Muscle of back (tissue), 11 donors: ENCODE data around the gene CSNK1E. TPM values are rescaled to one million over a fixed set of nuclear protein-coding genes. Genes with fewer than 3 reads are reported as not detected.
A peak's percentile ranks its signal among the peaks of the same experiment; 100 is the strongest.

Experiments
- DNase-seq, 3 donors: peaks; one replicate each; pipeline versions ENCODE4 v3.0.0 to v3.0.0-alpha.2; 2013
- polyA plus RNA-seq, 10 donors: library from polyadenylated mRNA; unstranded; fragments of 120-200 nt; gene quantifications; one replicate each; pipeline ENCODE4 v1.2.1, GENCODE V29; 2013; ENCODE audit not compliant: insufficient read length in 10 of 10

The CSNK1E gene
- polyA plus RNA-seq, 10 donors = 91.7 to 155 (median 105) TPM

DNA sequence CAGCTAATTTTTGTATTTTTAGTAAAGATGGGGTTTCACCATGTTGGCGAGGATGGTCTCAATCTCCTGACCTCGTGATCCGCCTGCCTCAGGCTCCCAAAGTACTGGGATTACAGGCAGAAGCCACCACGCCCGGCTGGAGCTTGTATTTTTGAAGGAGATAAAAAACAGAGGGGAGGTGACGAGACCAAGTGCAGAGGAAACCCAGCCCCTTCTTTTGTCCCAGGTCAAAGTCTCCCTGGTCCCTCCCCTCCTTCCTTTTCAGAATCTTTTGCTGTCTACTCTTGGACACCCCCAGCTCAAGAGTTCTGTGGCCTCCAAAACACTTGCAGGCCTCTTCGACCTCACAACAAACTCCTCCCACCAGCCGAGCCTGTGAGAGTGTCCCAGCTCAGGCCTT lies 32.2 kb downstream of the CSNK1E start:
- DNase-seq = no peak

DNA sequence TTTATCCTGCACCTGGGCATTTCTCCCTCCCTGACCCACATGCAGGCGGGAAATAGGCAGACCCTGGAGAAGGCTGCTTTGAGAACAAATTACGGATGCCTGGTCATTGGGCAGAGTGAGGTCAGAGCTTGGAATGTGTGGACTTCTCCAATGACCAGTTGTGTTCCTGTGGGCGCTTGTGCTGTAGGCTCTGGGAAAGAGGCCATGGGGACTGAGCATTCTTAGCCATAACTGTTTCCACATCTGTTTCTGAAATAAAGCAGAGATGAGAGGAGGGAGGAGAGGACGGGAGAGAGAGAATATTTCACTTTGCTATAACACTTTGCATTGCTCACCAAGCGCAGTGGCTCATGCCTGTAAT lies 33.2 kb downstream of the CSNK1E start:
- DNase-seq = peak in 1 of 3 donors; percentile 79

DNA sequence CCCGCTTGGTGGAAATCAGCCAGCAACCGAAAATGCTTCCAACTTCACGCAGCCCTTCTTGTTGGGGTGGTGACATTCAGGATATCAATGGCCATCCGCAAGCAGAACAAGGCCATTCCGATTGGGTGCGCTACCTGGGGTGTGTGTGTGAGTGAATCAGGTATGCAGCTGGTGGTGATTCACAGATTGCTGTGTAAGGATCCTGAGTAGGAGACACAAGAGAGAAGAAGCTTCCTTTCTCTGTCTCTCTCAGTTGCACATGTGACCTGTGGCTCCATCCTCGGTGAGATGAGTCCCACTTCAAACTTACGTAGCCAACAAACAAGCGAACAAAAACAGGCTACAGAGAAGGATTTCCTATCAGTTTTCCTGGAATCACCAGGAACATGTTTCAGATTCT lies 34.8 kb downstream of the CSNK1E start:
- DNase-seq = no peak

DNA sequence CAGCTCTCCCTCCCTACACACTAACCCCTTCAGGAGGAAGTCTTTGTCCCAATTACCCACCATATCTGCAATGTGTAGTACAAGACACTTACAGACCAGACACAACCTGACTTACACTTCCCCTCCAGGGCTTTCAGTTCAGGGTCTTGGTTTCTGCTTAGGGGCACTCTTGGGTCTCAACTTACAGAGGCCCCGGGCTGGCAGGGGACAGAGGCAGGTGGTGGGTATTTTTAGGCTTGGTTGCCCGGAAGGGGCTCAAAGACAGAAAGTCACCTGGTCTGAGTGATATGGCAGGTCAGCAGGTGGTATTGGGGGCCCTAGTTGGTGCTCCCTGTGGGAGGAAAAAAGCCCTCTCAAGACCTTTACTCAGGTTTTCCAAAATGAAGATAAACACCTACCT lies 41.1 kb downstream of the CSNK1E start:
- peak in 1 of 3 donors; percentile 34 for DNase-seq

DNA sequence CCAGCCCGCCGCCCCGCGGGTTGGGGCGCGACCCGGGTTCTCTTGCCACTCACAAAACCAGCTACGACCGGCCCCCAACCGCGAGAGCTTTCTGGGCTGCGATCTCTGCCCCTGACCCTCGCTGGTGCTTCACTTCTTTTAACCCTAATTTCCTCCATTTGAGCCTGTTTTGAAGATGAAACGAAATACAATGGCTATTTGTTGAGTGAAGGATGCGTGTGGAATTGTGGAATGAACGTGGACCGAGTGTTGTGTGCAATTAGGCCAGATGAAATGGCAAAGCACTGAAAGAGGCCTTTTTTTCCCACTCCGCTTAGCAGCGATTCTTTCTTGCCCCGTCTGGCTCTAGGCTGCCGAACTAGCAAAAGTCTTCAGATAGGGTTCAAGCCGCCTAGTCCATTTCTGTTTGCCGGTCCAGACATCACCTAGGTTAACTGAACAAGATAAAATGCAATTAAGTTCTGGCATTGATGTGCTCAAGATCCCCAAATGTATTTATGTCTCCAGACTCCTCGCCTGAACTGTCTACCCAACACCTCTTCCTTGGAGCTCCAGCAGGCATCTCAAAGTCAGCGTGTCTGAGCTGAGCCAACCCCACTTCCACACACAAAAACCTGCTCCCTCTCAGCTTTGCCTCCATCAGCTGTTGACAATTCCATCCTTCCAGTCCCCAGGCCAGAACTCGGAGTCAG lies 44.0 kb downstream of the CSNK1E start:
- no peak for DNase-seq

DNA sequence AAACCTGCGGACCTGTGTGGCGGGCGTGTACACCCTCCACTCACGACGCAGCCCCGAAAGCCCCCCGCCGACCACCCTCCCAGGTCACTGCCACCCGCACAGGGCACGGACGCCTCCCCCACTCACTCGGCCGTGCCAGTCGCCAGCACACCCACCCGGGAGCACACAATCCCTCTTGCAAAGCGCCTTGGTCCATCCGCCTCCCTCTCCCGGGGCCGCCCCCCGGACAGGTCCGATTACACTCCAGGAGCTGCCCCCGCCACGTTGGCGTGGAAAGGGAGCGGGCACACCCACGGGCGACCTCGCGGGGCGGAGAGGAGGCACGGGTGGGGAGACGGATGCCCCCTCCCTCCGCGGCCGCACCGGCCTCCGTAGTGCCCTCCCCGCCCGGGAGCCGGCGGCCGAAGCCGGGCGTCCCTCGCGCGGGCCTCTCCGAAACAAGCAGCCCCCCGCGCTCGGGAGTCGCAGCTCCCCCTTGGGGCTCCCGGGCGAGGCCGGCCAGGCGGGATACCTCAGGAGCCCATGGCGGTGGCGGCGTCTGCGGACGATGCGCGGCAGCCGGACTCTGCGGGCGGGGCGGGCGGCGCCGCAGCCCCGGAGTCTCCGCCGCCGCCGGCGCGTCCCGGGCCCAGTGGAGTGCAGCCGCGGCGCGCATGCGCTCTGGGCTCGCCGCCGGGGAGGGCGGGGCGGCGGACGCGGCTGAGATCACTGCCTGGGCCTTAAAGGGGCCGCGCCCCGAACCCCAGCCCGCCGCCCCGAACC lies 44.7 kb downstream of the CSNK1E start, which contains the start of gene TMEM184B:
TMEM184B (minus strand) TSS at position 638 of the 762 bp plus-strand sequence. CDS start 25,049 bp downstream, outside the sequence.
- DNase-seq = peak; percentile 80 to 94 (median 91)

DNA sequence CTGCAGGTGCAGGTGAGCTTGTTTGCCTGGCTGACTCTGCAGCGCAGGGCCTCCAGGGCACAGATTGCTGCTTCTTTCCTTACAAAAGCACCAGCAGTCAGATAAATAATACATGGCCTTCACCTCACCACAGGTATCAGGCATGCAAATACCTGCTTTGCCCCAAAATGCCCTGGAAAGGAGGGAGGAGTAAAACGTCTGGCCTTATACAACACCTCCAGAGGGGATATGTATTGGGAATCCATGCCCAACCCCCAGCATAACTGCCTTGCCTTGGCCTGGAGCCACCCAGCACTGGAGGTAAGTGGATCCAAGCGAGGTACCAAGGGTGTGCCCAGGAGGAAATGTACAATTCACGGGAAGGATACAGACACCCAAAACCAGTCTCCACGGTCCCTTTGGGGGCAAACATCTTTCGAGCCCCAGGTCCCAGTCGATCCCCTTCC lies 45.3 kb downstream of the CSNK1E start:
- peak in 1 of 3 donors; percentile 39 for DNase-seq

DNA sequence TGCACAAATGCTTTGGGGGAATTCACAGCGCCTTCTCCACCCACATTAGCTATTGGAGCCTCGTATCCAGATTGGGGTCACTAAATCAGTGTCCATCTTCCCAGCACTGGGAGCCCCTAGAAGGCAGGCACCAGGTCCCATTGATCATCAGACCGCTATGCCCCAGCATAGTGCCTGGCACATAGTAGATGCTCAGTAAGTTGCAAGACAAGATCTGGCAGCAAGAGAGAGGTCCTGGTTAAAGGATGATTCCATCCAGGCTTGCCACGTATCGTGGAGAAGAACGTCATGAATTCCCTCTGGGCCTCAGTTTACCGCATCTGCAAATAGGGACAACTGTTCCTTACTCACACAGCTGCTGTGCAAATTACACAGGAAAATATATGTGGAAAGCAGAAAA lies 46.1 kb downstream of the CSNK1E start:
- DNase-seq = no peak

DNA sequence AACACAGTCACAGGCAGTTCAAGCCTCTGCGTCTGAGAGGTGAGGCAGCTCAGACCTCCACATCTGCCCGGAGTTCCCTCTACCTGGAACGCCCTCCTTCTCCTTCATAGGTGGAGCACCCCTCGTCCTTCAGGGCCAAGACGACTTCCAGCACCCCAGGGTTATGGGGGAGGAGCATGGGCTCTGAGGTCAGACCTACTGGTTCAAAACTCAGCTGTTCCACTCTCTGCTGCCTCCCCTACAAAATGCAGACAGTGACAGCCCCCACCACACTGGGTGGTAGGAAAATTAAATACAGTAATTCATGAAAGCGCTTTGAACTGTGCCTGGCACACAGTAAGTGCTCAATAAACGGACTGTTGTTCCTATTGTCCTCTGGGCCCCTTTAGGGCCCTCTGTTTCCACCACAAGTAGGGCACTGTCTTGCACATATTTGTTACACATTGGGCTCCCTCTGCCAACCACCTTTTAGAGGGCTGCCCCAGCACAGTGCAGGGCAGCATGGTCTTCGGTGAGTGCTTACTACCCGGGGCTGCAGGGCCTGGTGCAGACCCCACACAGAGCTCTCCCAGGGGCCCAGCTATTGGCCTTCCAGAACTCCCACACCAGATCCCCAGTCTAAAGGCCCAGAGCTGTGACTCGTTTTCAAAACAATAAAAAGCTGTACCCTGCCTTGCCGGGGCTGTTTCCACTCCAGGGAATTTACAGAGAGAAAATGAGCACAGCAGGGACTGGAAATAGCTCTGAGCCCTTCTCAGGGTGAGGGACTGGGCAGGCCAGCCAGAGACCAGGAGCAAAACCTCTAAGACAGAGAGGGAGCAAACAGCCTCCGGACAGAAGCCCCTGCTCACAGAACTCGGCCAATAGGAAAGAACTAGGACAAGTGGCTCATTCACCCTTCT lies 46.9 kb downstream of the CSNK1E start:
- no peak for DNase-seq

DNA sequence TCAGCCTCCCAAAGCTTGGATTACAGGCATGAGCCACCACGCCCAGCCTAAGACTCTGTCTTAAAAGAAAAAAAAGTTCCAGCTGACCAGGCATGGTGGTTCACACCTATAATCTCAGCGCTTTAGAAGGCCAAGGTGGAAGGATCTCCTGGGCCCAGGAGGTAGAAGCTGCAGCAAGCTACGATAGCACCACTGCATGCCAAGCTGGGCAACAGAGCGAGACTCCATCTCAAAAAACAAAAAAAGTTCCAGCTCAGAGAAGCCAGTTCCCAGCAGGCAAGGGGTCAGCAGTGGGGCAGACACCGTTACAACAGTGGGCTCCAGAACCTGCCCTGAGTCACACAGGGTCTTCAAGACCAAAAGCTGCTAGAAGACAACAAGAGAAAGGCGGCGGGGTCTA lies 47.8 kb downstream of the CSNK1E start:
- DNase-seq = no peak

DNA sequence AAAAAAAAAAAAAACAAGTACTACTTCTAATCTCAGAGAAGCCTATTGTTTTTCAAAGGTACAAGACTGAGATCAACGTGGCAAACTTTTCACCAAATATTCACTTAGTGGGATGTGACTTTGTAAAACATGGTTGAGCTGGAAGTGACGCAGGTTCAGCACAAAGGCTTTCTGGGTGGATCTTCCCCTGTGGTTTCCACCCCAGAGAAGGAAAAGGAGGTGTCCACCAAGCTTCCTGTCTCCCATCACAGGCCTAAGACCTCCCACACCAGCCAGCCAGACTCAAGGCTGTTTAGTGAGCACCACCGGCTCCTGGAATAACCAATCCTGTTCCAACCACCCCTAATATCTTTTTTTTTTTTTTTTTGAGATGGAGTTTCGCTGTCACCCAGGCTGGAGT lies 50.1 kb downstream of the CSNK1E start:
- DNase-seq = peak in 1 of 3 donors; percentile 55

DNA sequence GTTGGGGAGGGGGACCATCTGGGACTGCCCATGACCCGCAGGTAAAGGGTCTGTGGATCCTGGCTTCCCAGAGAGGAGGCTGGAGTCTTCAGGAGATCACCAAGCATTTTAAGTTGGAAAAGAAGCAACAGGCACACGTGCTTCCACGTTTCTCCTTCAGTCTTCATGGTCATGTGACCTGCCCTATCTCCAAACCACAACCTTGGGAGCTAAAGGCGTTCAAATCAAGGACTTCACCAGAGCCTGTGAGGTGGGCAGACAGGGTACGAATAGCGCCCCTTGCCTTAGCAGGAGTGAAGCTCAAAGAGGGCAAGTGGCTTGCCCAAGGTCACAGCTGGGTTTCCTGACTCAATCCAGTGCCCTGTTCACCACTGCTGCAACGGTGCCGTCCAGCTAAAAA lies 51.1 kb downstream of the CSNK1E start:
- DNase-seq = no peak

DNA sequence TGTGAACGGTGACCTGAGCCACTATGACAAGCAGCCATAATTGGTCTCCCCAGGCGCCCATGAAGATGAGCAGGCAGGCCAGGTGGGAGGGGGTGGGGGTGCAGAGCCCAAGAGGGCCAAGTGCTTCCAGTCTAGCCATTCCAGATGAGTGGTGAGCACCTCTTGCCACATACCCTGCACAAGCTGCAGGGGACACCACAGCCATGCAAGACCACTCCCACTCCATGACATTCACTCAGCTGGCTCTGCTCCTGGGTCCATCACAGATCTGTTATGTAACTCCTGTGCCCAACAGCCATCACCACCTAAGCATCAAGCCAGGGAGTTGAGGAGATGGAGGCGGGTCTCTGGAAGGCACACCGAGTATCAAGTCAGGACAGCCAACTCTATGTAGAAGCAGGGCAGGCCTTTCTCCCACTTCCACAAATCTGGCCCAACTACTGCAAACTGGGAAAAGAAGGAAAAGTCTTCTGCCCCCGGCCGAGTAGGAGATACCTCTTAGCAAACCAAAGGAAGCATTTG lies 52.9 kb downstream of the CSNK1E start:
- no peak for DNase-seq

DNA sequence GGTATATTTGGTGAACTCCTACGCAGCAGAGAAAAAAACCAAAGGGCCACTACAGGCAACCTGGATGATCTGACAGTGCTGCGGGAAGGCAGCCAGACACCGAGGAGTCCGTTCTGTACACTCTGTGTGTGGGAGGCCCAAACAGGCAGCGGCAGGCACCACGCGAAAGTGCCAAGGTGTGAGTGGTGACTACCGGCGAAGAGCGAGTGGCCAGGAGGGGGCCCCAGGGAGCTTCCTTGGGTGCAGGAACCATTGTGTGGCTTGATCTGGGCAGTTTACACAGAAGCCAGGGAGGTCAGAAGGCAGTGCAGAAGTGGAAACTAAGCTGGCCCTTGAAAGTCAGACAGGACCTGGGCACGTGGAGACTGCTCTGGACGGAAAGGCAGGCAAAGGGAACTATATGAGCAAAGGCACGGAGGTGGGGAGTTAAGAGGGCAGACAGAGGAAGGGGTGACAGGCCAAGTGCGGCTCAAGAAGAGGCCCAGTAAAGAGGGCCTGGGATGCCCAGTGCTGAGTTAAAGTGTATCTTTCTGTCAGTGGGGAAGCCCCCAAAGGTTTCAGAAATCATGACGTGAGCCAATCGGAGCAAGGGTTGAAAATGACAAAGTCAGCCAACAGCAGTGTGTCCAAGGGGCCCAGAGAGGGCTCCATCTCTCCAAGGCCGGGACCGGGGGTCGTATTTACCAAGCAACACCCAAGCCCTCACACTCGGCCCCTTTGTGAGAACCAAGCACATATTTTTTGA lies 55.0 kb downstream of the CSNK1E start:
- peak in 1 of 3 donors; percentile 35 for DNase-seq

DNA sequence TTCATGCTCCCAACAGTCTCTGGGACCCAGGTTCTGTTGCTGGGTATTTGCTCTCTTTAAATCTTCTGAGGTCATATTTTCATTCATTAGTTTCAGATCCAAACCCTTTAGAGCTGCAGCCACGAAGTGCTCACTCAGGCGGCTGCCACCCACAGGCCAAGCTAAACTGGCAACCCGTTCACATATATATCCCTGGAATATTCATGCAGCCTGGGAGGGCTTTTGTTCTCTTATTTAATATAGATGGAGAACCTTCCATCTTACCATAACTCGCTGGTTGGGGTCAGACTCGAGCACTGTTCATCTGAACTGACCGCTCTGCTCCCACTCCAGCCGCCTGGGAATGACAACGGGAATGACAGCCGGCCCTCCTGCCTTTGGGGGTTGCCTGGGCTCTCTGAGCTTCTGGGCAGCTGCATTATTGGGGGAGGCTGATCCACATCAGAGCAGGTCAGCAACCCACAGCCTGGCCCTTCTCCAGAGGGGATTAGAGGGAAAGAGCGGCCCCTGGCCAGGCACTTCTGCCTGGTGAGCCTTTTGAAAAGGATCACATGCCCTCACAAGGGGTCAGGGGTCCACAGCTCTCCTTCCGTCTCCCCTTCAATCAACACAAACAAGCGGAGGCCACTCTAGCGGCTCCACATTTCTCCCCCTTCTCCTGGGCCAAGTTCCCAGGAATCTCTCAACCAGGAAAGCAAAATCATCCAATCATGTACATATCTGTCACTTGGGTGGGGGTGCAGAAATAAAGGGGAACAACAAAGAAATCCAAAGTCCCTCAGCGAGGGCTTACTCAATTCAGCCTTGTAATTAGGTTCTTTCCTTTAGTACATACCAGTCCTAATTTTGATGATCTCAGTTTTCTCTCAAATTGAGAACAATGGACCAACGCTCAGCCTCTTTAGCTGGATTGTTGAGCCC lies 56.2 kb downstream of the CSNK1E start:
- peak in 1 of 3 donors; percentile 72 for DNase-seq

DNA sequence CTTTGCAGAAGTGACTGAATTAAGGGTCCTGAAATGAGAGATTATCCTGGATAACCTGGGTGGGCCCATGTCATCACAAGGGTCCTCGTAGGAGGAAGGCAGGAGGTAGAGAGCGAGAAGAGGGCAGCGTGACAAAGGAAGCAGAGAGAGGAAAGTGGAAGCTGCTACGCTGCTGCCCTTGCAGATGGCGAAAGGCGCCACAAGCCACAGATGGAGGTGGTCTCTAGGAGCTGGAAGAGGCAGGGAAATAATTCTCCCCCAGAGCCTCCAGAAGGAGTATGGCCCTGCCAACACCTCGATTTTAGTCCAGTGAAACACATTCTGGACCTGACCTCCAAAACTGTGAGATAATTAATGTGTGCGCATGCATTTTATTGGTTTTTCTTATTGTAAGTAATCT lies 57.9 kb downstream of the CSNK1E start:
- DNase-seq = no peak

DNA sequence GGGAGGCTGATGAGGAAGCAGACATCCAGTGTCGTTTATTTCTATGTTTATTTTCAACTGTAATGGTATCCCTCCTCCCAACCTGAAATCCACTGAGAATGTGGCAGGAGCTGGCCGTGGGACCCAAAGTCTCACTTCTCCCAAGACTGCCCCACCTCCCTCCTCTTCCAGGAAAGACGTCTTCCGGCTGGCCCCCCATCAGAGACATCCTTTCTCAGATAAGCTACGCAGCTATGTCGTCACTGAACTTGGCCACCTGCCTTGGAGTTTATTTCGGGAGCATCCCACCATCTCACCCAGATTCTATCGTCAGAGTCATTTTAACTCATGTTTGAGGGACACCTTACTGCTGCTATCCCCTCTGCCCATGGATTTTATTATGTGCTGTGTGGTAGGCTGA lies 58.3 kb downstream of the CSNK1E start:
- DNase-seq = peak in 1 of 3 donors; percentile 58

DNA sequence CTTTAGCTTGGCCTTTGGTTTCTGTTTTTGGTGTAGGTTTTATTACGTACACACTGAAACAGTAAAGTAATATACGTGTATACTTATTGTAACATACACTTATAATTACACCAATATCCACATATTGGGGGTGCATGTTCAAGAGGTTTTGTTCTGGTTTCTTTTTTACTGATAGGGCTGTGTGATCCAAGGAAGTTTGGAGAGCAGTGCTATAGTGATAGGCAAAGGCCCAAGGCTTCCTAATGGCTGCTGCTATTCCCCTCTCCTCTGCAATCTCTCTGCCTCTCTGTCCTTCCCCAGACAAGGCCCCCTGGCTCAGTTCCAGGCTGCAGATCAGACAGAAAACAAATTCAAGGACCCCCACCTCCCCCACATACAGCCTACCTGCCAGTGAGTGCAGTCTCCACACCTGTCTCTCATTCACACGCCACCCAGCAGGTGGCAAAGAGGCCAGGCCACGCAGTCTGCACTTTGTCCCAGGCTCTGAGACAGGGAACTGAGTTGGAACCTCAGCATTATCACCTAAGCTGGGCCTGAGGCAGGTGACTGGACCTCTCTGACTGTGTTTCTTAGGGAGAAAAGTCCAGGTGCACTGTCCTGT lies 59.5 kb downstream of the CSNK1E start:
- DNase-seq = no peak

DNA sequence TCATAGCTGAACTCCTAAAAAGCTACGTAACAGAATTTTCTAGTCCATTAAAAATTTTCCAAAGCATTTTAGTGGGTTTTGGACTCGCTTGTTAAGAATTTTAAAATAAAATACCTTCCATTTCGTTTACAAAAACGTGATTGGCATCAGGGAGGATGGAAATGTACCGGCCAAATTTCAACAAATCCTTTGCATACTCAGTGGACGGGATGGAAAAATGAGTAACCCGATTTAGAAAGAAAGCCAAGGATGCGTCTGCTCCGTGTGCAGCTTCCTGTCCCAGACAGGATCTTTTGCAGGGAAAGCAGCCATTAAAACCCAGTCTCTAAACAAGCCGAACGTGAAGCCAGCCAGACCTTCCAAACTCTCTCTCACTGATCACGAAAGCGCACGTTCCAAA lies 60.1 kb downstream of the CSNK1E start:
- DNase-seq = peak; percentile 76 to 93 (median 87)

DNA sequence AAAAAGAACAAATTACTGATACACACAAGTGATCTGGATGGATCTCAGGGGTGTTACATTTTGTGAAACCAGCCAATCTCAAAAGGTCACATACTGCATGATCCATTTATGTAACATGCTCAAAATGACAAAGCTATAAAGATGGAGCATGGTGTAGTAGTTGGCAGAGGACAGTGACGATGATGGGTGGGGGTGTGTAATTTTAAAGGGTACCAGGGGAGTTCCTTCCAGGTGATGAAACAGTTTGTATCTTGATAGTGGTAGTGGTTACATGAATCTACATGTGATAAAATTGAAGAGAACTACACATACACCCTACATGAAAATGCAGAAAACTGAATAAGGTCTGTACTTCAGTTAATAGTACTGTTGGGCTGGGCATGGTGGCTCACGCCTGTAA lies 61.5 kb downstream of the CSNK1E start:
- DNase-seq = no peak
